CD14-positive monocyte (primary cell): ENCODE measurements around the gene PDE4D. TPM values are rescaled to one million over a fixed set of nuclear protein-coding genes. Genes with fewer than 3 reads are reported as not detected.

ENCODE experiments used
- DNase-seq, 3 donors: peaks; one replicate each; pipeline ENCODE4 v3.0.0-alpha.2; 2011 to 2022
- H2AFZ ChIP-seq: 2 replicates; pipeline ENCODE4 v1.6.0; 2012; ENCODE audit warnings: mild to moderate bottlenecking, low read depth, low read length, inconsistent platforms; ENCODE audit not compliant: insufficient read depth, poor library complexity, severe bottlenecking
- H3K27ac ChIP-seq, 2 donors: 1 replicate in 1 of 2; 2 replicates in 1 of 2; pipeline ENCODE4 v1.5.1; 2012 to 2013; ENCODE audit warnings: low read length in 2 of 2, control low read depth in 1 of 2, inconsistent platforms in 1 of 2, low read depth in 1 of 2, mild to moderate bottlenecking in 1 of 2
- H3K27me3 ChIP-seq, 2 donors: one replicate each; pipeline versions ENCODE4 v1.6.0 to v1.6.1; 2011 to 2013; ENCODE audit warnings: low read length in 2 of 2; ENCODE audit not compliant: control insufficient read depth in 2 of 2, insufficient read depth in 2 of 2
- H3K36me3 ChIP-seq, 2 donors: replicated peaks in 1 of 2; 1 replicate in 1 of 2; 2 replicates in 1 of 2; pipeline versions ENCODE4 v1.5.1 to v1.6.1; 2012 to 2013; ENCODE audit warnings: low read length in 2 of 2, control low read depth in 1 of 2, inconsistent platforms in 1 of 2, mild to moderate bottlenecking in 1 of 2; ENCODE audit not compliant: insufficient read depth in 2 of 2, control insufficient read depth in 1 of 2
- H3K4me1 ChIP-seq, 2 donors: 1 replicate in 1 of 2; 2 replicates in 1 of 2; pipeline versions ENCODE4 v1.5.1 to v1.6.1; 2012 to 2013; ENCODE audit warnings: low read length in 2 of 2, control low read depth in 1 of 2, inconsistent platforms in 1 of 2, mild to moderate bottlenecking in 1 of 2, moderate library complexity in 1 of 2; ENCODE audit not compliant: insufficient read depth in 2 of 2, control insufficient read depth in 1 of 2
- H3K4me2 ChIP-seq: replicated peaks from 2 replicates; pipeline ENCODE3; 2012; ENCODE audit warnings: low read length, moderate library complexity, mild to moderate bottlenecking; ENCODE audit not compliant: poor library complexity, severe bottlenecking; ENCODE audit errors: extremely low read depth
- H3K4me3 ChIP-seq, 3 experiments: fragments of 200-600 bp in 1 of 3; sonication (generic) in 1 of 3; replicated peaks in 1 of 3; 1 replicate in 2 of 3; 2 replicates in 1 of 3; pipeline ENCODE4 v1.5.1; 2011 to 2013; ENCODE audit warnings: low read length in 3 of 3, mild to moderate bottlenecking in 3 of 3, control low read depth in 2 of 3, low read depth in 2 of 3, inconsistent platforms in 1 of 3, moderate library complexity in 1 of 3
- H3K79me2 ChIP-seq: 2 replicates; pipeline ENCODE4 v1.6.0; 2012; ENCODE audit warnings: mild to moderate bottlenecking, control low read depth, inconsistent platforms, low read length, moderate library complexity; ENCODE audit not compliant: insufficient read depth
- H3K9ac ChIP-seq: 2 replicates; pipeline ENCODE4 v1.6.0; 2017; ENCODE audit warnings: low read length, mild to moderate bottlenecking; ENCODE audit not compliant: insufficient read depth, poor library complexity, severe bottlenecking
- H3K9me3 ChIP-seq, 2 donors: replicated peaks in 1 of 2; 1 replicate in 1 of 2; 2 replicates in 1 of 2; pipeline versions ENCODE4 v1.5.1 to v1.6.1; 2012 to 2013; ENCODE audit warnings: low read length in 2 of 2, control low read depth in 1 of 2; ENCODE audit not compliant: control insufficient read depth in 1 of 2, insufficient read depth in 1 of 2
- H4K20me1 ChIP-seq: 2 replicates; pipeline ENCODE4 v1.6.0; 2012; ENCODE audit warnings: mild to moderate bottlenecking, low read length, control low read depth, moderate library complexity; ENCODE audit not compliant: insufficient read depth
- H3K27ac Mint-ChIP-seq, 7 donors: one replicate each; pipeline ENCODE4 v1.8.0; 2020; ENCODE audit warnings: mild to moderate bottlenecking in 7 of 7, mixed read lengths in 7 of 7, moderate library complexity in 6 of 7, inconsistent platforms in 2 of 7
- H3K27me3 Mint-ChIP-seq, 3 donors: one replicate each; pipeline ENCODE4 v1.8.0; 2021 to 2022; ENCODE audit warnings: low read depth in 3 of 3, mild to moderate bottlenecking in 3 of 3, mixed read lengths in 3 of 3, moderate library complexity in 3 of 3, inconsistent platforms in 1 of 3
- H3K36me3 Mint-ChIP-seq, 2 donors: one replicate each; pipeline ENCODE4 v1.8.0; 2020; ENCODE audit warnings: mixed read lengths in 2 of 2, inconsistent platforms in 1 of 2, mild to moderate bottlenecking in 1 of 2
- H3K4me1 Mint-ChIP-seq: one replicate; pipeline ENCODE4 v1.8.0; 2020; ENCODE audit warnings: mild to moderate bottlenecking, mixed read lengths
- H3K4me3 Mint-ChIP-seq, 2 donors: one replicate each; pipeline ENCODE4 v1.8.0; 2020; ENCODE audit warnings: mild to moderate bottlenecking in 2 of 2, mixed read lengths in 2 of 2, moderate library complexity in 1 of 2
- H3K9me3 Mint-ChIP-seq, 7 donors: one replicate each; pipeline ENCODE4 v1.8.0; 2020 to 2022; ENCODE audit warnings: mixed read lengths in 7 of 7, mild to moderate bottlenecking in 6 of 7, moderate library complexity in 6 of 7, inconsistent platforms in 2 of 7
- CTCF ChIP-seq: fragments of 200-600 bp; IDR thresholded peaks from one replicate; pipeline ENCODE4 v1.8.0; 2022; ENCODE audit warnings: antibody characterized with exemption, mild to moderate bottlenecking
- WGBS: methylation state at CpG from one replicate; pipeline ENCODE4 v1.1.5; 2013; ENCODE audit warnings: missing lambda C conversion rate; ENCODE audit not compliant: insufficient coverage; 5-methylcytosine and 5-hydroxymethylcytosine counted together
- intact Hi-C, 2 donors: fragments of 100-400 bp; cut with micrococcal nuclease; formaldehyde crosslinking; loops; one replicate each; pipeline versions ENCODE4 v1.15.0 to v1.15.1; 2023
- polyA plus RNA-seq, 3 donors: library from polyadenylated mRNA; depleted of rRNA in 1 of 3; unstranded in 2 of 3; stranded (reverse) in 1 of 3; fragments of 300-500 nt in 2 of 3; fragments of >200 nt in 1 of 3; fragmentation: Illumina TruSeq in 2 of 3; gene quantifications; 1 replicate in 2 of 3; 2 replicates in 1 of 3; pipeline ENCODE4 v1.2.3, GENCODE V29; 2012 to 2021

The PDE4D gene
- polyA plus RNA-seq, 3 donors, result 1.9 to 3.4 (median 2.8) TPM

- H3K36me3 ChIP-seq, result no peaks in the 10 kb centered on the region
- peaks cover 10% of the 10 kb centered on the region for H3K4me1 Mint-ChIP-seq
- no peak for DNase-seq
- no peak for TF ChIP-seq CTCF
- no peak overlapping the region for H2AFZ ChIP-seq
- H3K4me3 Mint-ChIP-seq, result no peak overlapping the region
- no peak overlapping the region for H3K27ac ChIP-seq
- H3K36me3 Mint-ChIP-seq, result no peaks in the 10 kb centered on the region
- no peaks in the 10 kb centered on the region for H3K27me3 ChIP-seq
- no peaks in the 10 kb centered on the region for H3K79me2 ChIP-seq
- H3K4me2 ChIP-seq, result no peak overlapping the region
- no peak overlapping the region for H3K9ac ChIP-seq
- H3K27me3 Mint-ChIP-seq, result peaks cover 0 to 3% (median 0%) of the 10 kb centered on the region in 3 donors
- peaks cover 0 to 2% (median 0%) of the 10 kb centered on the region in 7 donors for H3K9me3 Mint-ChIP-seq
- H3K9me3 ChIP-seq, result no peaks in the 10 kb centered on the region
- H3K4me3 ChIP-seq, result no peak overlapping the region
- H3K4me1 ChIP-seq, result peaks cover 0 to 5% of the 10 kb centered on the region in 2 donors
- no peak overlapping the region for H3K27ac Mint-ChIP-seq
- intact Hi-C loops, result no loop called here
- WGBS, result no CpG with 5 or more reads among the region's 2 CpGs
- no peaks in the 10 kb centered on the region for H4K20me1 ChIP-seq
Measured at GRCh38 chr5:59362438-59362837, 531.1 kb downstream of the PDE4D start.

DNA sequence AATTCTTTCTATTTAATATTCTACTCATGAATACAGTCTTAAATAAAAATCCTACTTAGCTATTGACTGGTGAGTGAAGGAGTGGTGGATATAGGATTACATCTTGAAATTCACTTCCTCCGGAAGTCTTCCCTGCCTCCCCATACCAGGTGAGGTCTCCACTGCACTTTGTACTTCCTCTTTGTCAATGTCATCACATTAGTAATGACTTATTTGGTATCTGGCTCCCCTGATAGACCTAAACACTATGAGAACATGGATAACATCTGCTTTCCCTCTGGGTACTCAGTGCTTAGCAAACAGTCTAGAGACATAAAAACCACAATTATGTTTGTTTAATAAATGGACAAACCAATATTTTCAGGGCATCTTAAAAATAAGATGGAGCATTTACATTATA is 532.1 kb downstream of the PDE4D start:
- Mint-ChIP-seq H3K4me3 (no peak overlapping the region), H3K9me3 (peaks cover 0 to 2% (median 0%) of the 10 kb centered on the region in 7 donors), H3K4me1 (peaks cover 15% of the 10 kb centered on the region), H3K27me3 (peaks cover 0 to 3% (median 0%) of the 10 kb centered on the region in 3 donors), H3K36me3 (no peaks in the 10 kb centered on the region), H3K27ac (peak overlapping the region in 1 of 7 donors; percentile 43)
- WGBS, result no CpG with 5 or more reads among the region's 1 CpG
- H3K4me3 ChIP-seq, result no peak overlapping the region
- H3K4me2 ChIP-seq, result no peak overlapping the region
- no peak for DNase-seq
- intact Hi-C loops, result no loop called here
- H4K20me1 ChIP-seq, result no peaks in the 10 kb centered on the region
- H3K9me3 ChIP-seq, result no peaks in the 10 kb centered on the region
- H3K9ac ChIP-seq, result no peak overlapping the region
- TF ChIP-seq CTCF, result no peak
- no peaks in the 10 kb centered on the region for H3K36me3 ChIP-seq
- H3K79me2 ChIP-seq, result no peaks in the 10 kb centered on the region
- H2AFZ ChIP-seq, result no peak overlapping the region
- H3K27me3 ChIP-seq, result no peaks in the 10 kb centered on the region
- peaks cover 0 to 5% of the 10 kb centered on the region in 2 donors for H3K4me1 ChIP-seq
- no peak overlapping the region for H3K27ac ChIP-seq
